Peyer's patch (tissue), 4 donors: ENCODE data around the gene AQP6. TPM values are rescaled to one million over a fixed set of nuclear protein-coding genes. Genes with fewer than 3 reads are reported as not detected.
A peak's percentile ranks its signal among the peaks of the same experiment; 100 is the strongest.

Experiments
- DNase-seq, 3 donors: peaks; one replicate each; pipeline ENCODE4 v3.0.0-alpha.2; 2017 to 2019
- H3K27ac ChIP-seq, 4 donors: fragments of 200-600 bp; sonication (generic); one replicate each; pipeline ENCODE4 v1.5.1; 2016 to 2019
- H3K27me3 ChIP-seq, 2 donors: fragments of 200-600 bp; sonication (generic); one replicate each; pipeline ENCODE4 v1.5.1; 2019
- H3K36me3 ChIP-seq, 3 donors: fragments of 200-600 bp; sonication (generic); one replicate each; pipeline ENCODE4 v1.5.1; 2016 to 2019
- H3K4me1 ChIP-seq, 4 donors: fragments of 200-600 bp; sonication (generic); one replicate each; pipeline ENCODE4 v1.5.1; 2016 to 2019
- H3K4me3 ChIP-seq, 4 donors: fragments of 200-600 bp; sonication (generic); 1 replicate in 3 of 4; 2 replicates in 1 of 4; pipeline ENCODE4 v1.5.1; 2016 to 2019; ENCODE audit warnings: mild to moderate bottlenecking in 1 of 4
- H3K9me3 ChIP-seq, 4 donors: fragments of 200-600 bp; sonication (generic); one replicate each; pipeline ENCODE4 v1.5.1; 2016 to 2019; ENCODE audit warnings: mild to moderate bottlenecking in 1 of 4
- CTCF ChIP-seq, 6 experiments: fragments of 450-650 bp in 4 of 6; fragments of 200-600 bp in 2 of 6; sonication (generic) in 1 of 6; IDR thresholded peaks; one replicate each; pipeline ENCODE4 v1.5.1; 2017 to 2019; ENCODE audit warnings: antibody characterized with exemption in 6 of 6, mild to moderate bottlenecking in 3 of 6, moderate library complexity in 1 of 6
- POLR2A ChIP-seq, 2 donors: fragments of 450-650 bp; IDR thresholded peaks; one replicate each; pipeline ENCODE4 v1.5.1; 2017; ENCODE audit warnings: antibody characterized with exemption in 2 of 2, mild to moderate bottlenecking in 2 of 2, moderate library complexity in 2 of 2
- total RNA-seq, 4 donors: library from RNA; depleted of rRNA; stranded (reverse); fragments of >200 nt; gene quantifications; one replicate each; pipeline ENCODE4 v1.1.0, GENCODE V29; 2016

AQP6 gene
- total RNA-seq, 4 donors from 2014 or later = not detected

- H3K27ac ChIP-seq = no peak overlapping the region
- no peak overlapping the region for H3K4me3 ChIP-seq
- H3K4me1 ChIP-seq = no peaks in the 10 kb centered on the region
- H3K27me3 ChIP-seq = no peaks in the 10 kb centered on the region
- H3K36me3 ChIP-seq = no peaks in the 10 kb centered on the region
- DNase-seq = peak in 1 of 3 donors; percentile 22
- TF ChIP-seq POLR2A (IDR thresholded peaks at IDR 0.05) = no peak
- no peak for TF ChIP-seq CTCF (IDR thresholded peaks at IDR 0.05)
- H3K9me3 ChIP-seq = no peaks in the 10 kb centered on the region
These were observed 25.0 kb upstream of the AQP6 start for GRCh38 chr12:49947593-49948226.

- no peaks in the 10 kb centered on the region for H3K27me3 ChIP-seq
- TF ChIP-seq CTCF (IDR thresholded peaks at IDR 0.05) (no peak), POLR2A (IDR thresholded peaks at IDR 0.05) (no peak)
- H3K9me3 ChIP-seq = no peaks in the 10 kb centered on the region
- H3K36me3 ChIP-seq = no peaks in the 10 kb centered on the region
- peak in 1 of 3 donors; percentile 23 for DNase-seq
- no peak overlapping the region for H3K4me3 ChIP-seq
- no peaks in the 10 kb centered on the region for H3K4me1 ChIP-seq
- no peak overlapping the region for H3K27ac ChIP-seq
These were observed 23.6 kb upstream of the AQP6 start for GRCh38 chr12:49948866-49949845.

- TF ChIP-seq CTCF (IDR thresholded peaks at IDR 0.05) (no peak), POLR2A (IDR thresholded peaks at IDR 0.05) (no peak)
- peak in 1 of 3 donors; percentile 35 for DNase-seq
- no peaks in the 10 kb centered on the region for H3K4me1 ChIP-seq
- no peaks in the 10 kb centered on the region for H3K9me3 ChIP-seq
- no peaks in the 10 kb centered on the region for H3K36me3 ChIP-seq
- H3K27me3 ChIP-seq = no peaks in the 10 kb centered on the region
- H3K27ac ChIP-seq = no peak overlapping the region
- no peak overlapping the region for H3K4me3 ChIP-seq
These were observed 22.9 kb upstream of the AQP6 start for GRCh38 chr12:49949866-49950265.

GRCh38 chr12:49950273-49951251, 22.2 kb upstream of the AQP6 start, which contains the start of gene AQP2:
TSS of gene AQP2 (plus strand) at chr12:49950737. CDS start at chr12:49950831, 94 bp downstream.
- TF ChIP-seq POLR2A (IDR thresholded peaks at IDR 0.05) = no peak
- TF ChIP-seq CTCF (IDR thresholded peaks at IDR 0.05) = no peak
- H3K27ac ChIP-seq = no peak within 1 kb of the TSS
- no peak within 1 kb of the TSS for H3K4me3 ChIP-seq
- H3K36me3 ChIP-seq = no peaks in the 10 kb centered on the region
- no peaks in the 10 kb centered on the region for H3K4me1 ChIP-seq
- no peaks in the 10 kb centered on the region for H3K9me3 ChIP-seq
- H3K27me3 ChIP-seq = no peaks in the 10 kb centered on the region
- peak in 1 of 3 donors; percentile 38 for DNase-seq
